SIG-M5 treated with dmso at 0.1 percent for 504 hours (cell line): Measurements from ENCODE around the gene ZNG1A.
"Not testable (repeated sequence)": the region's sequence is repeated elsewhere in the genome, so short reads cannot be mapped to it uniquely, and the experiment has no call there.

Experiments
- DNase-seq: peaks from one replicate; lab custom pipeline; 2025; ENCODE audit not compliant: unreplicated experiment; lab: John Stamatoyannopoulos, UW

ZNG1A gene

DNA sequence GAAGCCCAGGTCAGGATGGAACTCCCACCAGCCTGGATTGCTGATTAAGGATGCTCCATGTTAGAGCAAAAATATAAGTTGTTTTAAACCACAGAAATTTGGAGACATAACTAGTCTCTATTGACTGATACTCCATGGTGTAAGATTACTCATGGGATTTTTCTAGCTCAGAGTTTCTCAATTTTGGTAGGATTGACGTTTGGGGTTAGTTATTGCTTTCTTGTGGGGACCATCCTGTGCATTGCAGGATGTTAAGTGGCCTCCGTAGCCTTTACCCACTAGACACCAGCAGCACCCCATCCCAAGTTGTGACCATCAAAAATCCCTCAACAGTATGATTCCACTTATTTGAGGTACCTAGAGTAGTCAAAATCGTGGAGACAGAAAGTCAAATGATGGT is 80.1 kb downstream of the ZNG1A start:
- not testable (repeated sequence) for DNase-seq

DNA sequence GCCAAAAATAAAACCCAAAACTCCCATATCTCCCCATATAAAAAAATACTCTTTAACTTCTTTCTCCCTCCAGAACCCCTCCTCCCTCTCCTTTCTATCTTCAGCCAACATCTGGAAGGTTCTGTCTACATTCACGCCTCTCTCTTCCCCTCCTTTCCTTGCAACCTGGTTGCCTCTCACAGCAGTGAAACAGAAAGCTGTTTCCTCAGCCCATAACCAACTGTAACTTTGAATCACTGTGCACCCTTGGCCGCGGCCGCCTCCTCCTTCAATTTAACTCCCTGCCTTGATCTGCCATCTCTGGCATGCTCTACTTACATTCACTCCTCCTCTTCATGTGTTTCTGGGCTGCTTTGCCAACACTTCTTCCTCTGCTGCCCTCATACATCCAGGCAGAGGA is 83.9 kb downstream of the ZNG1A start:
- not testable (repeated sequence) for DNase-seq

DNA sequence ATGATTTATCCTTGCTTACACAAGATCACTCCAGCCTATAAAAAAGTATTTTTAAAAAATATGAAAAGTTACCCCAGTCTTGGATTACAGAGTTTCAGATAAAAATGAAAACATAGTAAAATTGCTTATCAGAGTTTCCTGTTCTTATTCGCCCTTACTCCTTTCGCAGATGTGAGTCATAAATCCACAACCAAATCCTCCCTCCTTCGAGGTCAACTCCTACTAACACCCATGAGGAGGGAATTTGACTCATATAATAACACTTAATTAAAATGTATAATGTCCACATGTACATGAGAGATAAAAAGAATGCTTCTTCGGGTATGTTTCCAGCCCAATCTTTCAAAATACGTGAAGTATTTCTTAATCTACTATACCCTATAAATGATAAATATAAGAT is 84.5 kb downstream of the ZNG1A start:
- not testable (repeated sequence) for DNase-seq

DNA sequence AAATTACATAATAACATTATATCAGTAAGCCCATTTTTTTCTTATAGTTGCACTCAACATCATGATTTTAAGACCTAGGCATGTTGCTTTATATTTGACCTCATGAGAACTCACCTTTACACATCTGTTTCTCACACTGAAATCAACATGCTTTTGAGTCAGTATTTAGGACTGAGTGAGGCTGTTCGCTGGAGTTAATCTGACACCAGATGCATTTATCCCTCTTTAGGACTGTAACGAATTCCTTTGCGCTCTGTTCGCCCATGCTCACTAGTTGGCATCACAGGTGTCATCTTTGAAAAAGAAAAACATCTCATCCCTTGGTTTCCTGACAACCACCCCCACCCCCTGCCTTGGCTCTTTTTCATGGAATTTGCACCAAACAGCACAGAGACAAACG is 84.9 kb downstream of the ZNG1A start:
- not testable (repeated sequence) for DNase-seq

DNA sequence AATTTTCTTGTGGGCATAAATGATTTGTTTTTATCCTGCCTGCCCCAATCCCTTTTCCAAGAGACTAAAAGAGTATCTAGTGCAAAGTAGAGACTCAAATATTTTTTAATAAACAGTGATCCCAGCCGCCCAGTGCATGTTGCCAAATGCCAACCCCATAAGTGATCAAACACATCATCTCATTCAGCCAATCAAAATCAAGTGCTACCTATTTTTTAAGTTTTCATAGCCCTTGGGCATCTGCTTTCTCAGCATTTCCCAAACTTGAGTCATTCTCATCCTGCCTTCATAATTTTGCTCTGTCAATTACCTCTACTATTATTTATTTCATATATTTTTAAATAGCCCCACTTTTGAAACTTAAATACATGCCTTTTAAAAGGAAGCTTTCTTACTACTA is 88.0 kb downstream of the ZNG1A start:
- DNase-seq, result not testable (repeated sequence)

DNA sequence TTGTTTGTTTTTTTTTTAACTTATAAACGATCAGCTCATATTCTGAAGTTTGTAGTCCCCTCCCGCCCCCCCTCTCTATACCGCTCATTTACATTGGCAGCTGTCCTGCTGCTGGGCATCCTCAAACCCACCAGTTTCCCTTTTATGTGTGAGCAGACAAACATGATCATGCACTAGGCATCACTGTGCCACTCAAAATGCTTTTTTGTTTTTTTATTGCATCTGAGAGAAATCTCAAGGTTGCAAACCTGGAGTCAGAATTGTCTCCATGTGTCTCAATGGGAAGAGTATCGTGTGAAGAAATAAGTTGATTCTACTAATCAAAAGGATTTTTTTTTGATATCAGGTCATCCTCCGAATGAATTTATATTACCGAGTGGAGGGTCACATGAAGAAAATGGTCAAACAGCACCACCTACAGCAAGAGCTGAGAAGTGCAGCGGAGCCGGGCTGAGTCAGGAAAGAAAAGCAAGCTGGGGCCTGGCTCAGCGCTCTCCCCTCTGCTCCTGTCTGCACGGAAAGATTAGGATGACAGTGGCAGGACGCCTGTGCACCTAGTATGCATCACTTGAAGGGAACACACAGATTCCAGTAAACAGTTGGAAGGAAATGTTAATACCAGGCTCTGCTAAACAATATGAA is 90.3 kb downstream of the ZNG1A start:
- not testable (repeated sequence) for DNase-seq

DNA sequence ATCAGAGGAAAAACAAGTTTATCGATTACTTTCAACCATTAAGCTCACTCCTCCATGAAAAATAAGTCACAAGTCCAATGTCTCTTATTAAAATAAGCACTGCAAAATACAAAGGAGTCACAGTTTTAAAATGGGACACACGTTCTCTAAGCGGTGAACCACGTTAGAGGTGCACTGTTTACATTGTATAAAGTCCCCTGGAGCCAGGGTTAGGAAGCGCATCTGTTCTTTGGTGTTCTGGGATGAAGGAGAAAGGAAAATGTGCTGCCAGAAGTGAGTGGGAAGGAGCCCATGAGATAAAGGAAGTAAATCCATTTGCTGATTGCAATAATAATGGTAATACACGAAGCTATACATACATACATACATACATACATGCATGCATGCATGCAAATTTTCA is 91.0 kb downstream of the ZNG1A start:
- DNase-seq, result not testable (repeated sequence)

DNA sequence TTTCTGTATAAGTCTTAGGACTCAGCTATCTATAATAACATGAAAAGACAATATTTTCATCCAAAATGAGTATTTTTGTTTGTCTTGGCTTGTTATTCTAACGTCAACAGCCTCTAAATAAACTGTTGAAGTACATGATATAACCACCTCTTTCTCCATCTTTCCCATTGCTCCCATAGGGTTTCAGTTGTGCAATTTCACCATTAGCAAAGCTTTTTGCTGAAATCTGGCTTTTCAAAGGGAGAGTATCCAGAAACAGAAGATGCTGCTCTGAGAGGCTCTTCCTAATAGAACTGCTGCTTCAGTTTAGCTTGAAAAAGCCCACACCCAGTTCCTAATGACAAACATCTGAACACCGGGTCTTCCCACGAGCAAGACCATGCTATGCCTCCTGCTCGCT is 91.8 kb downstream of the ZNG1A start:
- not testable (repeated sequence) for DNase-seq

DNA sequence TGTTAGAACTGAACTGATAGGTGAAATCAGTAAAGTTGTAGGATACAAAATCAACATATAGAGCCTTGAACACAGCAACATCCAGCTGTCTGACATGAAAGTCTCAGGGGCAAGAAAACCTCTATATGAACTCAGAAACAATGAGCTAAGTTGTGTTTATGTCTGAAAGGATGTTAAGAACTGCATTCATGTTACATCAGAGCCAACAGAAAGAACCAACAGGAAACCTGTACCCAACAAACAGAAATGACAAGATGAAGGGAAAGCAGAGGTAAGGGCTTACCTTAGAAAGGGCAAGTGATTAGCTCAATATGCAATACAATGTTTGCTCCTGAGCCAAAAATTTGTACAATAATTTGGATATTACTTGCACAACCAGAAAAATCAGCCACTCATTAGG is 92.2 kb downstream of the ZNG1A start:
- DNase-seq, result not testable (repeated sequence)

DNA sequence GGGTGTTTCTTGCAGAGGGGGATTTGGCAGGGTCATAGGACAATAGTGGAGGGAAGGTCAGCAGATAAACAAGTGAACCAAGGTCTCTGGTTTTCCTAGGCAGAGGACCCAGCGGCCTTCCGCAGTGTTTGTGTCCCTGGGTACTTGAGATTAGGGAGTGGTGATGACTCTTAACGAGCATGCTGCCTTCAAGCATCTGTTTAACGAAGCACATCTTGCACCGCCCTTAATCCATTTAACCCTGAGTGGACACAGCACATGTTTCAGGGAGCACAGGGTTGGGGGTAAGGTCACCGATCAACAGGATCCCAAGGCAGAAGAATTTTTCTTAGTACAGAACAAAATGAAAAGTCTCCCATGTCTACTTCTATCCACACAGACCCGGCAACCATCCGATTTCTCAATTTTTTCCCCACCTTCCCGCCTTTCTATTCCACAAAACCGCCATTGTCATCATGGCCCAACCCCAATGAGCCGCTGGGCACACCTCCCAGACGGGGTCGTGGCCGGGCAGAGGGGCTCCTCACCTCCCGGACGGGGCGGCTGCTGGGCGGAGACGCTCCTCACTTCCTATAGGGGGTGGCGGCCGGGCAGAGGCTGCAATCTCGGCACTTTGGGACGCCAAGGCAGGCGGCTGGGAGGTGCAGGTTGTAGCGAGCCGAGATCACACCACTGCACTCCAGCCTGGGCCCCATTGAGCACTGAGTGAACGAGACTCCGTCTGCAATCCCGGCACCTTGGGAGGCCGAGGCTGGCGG is 95.7 kb downstream of the ZNG1A start:
- DNase-seq, result not testable (repeated sequence)

DNA sequence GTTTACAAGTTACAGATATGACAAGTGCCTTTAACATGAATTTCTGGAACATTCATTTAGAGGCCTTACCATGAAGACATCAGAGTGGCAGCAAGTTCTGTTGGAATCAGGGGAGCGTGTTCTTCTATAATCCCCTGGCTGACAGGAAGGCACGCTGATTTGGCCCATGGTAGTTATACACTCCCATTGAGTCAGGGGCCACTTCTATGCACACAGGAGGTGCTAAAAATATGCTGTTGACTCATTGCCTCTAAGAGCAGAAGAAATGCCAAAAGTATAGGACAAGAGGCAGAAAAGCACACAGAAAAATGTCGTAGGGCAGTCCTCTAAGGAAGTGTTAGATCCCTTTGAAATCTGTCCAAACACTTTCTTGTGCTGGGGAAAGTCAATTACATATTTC is 100.5 kb downstream of the ZNG1A start:
- not testable (repeated sequence) for DNase-seq

DNA sequence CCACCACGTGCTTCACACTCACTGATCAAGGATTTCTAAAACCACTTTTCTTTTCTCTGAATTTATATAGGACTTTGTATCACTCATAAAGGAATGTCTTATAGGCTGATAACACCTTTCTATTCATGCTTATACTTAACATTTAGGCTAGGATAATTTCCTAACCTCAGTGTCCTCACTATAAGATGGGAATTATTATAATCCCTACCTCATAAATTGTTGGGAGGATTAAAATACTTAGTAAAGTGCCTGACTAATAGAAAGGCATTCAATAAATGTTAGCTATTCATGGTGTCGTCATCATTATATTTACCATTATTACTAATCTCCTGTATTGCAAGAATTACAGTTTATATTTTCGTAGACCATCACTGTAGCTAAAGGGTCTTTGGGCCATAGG is 102.5 kb downstream of the ZNG1A start:
- DNase-seq, result not testable (repeated sequence)

DNA sequence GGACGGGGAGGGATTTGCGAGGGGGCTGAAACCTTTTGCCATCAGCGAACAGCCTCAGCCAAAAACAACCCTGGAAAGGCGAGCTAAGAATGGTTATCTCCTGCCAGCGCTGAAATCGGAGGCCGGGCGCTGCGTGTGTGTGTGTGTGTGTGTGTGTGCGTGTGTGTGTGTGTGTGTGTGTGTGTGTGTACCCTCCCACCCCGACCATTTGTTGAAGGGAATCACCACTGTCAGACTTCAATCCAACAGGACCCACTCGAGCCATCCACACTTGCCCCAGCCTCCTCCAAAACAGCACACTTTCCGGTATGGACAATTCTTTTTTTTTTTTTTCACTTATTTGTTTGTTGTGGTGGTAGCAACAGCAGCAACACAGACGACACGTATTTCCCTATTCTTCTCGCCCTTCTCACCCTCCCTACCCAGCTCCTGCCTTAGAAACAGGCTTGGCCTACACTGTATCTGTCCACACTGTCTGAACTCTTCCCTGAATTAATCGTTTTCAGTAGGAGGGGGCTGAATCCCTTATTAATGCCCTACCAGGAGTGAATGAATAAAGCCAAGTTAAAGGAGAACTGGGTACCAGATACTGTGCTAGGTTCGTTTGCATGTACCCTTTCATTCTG is 104.8 kb downstream of the ZNG1A start:
- not testable (repeated sequence) for DNase-seq

DNA sequence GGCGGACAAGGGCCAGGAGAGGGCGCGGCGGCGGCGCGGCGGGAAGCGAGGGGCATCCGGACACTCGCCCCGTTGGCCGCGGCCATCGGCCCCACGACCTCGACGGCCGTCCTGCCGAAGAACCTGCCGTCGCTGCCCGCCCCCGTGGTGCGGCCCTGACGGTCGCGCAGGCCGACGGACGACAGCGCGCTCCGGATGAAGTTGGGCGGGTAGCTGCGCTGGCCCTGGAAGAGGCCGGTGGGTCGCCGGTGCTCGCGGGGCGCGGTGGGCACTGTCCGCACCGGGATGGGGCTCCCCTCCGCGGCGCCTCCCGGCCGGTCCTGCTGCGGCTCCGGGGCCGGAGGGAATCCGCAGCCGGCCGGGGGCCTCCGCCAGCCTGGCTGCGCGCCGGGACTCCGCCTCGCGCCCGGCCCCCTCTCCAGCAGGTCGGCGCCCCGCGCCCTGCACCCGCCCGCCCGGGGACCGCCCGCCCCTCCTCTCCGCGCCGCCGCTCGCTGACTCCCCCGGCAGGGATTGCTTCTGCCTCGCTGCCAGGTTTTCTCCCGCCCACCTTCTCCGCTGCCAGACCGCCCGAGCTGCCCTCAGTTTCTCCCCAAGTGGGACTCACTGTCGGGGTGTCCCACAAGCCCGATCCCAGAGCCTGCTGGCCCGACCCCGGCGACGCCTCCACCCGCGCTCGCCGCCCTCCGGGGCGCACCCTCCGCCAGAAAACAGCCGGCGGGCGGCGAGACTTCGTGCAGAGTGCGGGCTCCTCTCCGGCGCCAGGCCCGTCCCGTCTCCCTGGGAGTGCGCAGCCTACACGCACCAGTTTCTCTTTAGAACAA is 105.6 kb downstream of the ZNG1A start:
- DNase-seq, result not testable (repeated sequence)
